Measurements from ENCODE around the gene FLII.

DNA sequence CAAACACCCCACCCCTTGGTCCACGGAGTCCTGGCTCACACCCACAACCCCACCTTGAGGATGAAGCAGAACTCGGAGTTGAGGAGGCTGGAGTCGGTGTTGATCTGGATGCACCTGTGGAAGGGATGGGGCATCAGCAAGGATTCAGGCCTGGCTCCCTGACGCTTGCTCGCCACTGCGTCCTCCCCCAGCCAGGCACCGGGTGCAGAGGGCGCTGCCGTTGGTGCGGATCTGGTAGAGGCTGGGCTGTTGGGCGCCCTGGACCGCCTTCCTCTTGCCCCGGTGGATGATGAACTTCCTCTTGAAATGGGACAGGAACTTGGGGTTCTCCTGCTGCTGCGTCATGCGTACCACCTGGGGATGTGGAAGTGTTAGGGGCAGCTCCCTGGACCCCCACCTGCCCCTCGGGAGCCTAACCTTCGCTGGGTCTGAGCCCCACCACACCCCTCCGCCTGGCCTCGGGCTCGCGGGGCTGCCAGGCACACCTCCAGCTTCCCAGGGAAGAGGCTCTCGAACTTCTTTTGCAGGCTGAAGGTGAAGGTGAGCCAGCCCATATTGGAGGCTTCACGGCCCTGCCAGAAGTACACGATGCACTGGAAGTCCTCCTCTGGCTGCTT is 12.3 kb downstream of the FLII start:
- no peak for TF ChIP-seq CTCF (conservative IDR thresholded peaks at IDR 0.05; ENCODE audit: low read depth, low read length)
- no peak for TF ChIP-seq EZH2 (IDR thresholded peaks at IDR 0.05; ENCODE audit: borderline replicate concordance, low read depth, low read length, poor library complexity, severe bottlenecking)

Measured in A673 (cell line).